ENCODE results near the gene SPINK4. TPM values are rescaled to one million over a fixed set of nuclear protein-coding genes. Genes with fewer than 3 reads are reported as not detected.

Gene SPINK4
- total RNA-seq, 2 experiments from 2014 or later = not detected

GRCh38 chr9:33221568-33221884, 18.4 kb upstream of the SPINK4 start:
- Mint-ChIP-seq H3K36me3 (ENCODE audit: low read depth) (no peaks in the 10 kb centered on the region), H3K9me3 (no peaks in the 10 kb centered on the region), H3K27me3 (peaks cover 1% of the 10 kb centered on the region), H3K4me3 (no peak overlapping the region), H3K27ac (no peak overlapping the region), H3K4me1 (ENCODE audit: low read depth) (peaks cover 16% of the 10 kb centered on the region)
- CTCF ChIA-PET = no interaction called here
- DNase-seq (no peak), ATAC-seq (no peak)
- POLR2A ChIA-PET = no interaction called here
- TF ChIP-seq CTCF (IDR thresholded peaks at IDR 0.05) = no peak
- intact Hi-C loops (cut with micrococcal nuclease) = no loop called here

- Mint-ChIP-seq H3K27me3 (peaks cover 1% of the 10 kb centered on the region), H3K9me3 (no peaks in the 10 kb centered on the region), H3K27ac (no peak overlapping the region), H3K4me1 (ENCODE audit: low read depth) (peaks cover 16% of the 10 kb centered on the region), H3K36me3 (ENCODE audit: low read depth) (no peaks in the 10 kb centered on the region), H3K4me3 (no peak overlapping the region)
- DNase-seq (no peak), ATAC-seq (no peak)
- TF ChIP-seq CTCF (IDR thresholded peaks at IDR 0.05) = no peak
- ChIA-PET POLR2A (no interaction called here), CTCF (interaction anchor here (1.2 kb wide), 1 partner anchor 141 kb away, joined by 4 read pairs; no protein-coding TSS in a partner anchor)
- intact Hi-C loops (cut with micrococcal nuclease) = no loop called here
Observed at GRCh38 chr9:33222031-33222430, 17.9 kb upstream of the SPINK4 start.

- POLR2A ChIA-PET = no interaction called here
- Mint-ChIP-seq H3K27ac (no peak overlapping the region), H3K36me3 (ENCODE audit: low read depth) (no peaks in the 10 kb centered on the region), H3K9me3 (no peaks in the 10 kb centered on the region), H3K27me3 (peaks cover 1% of the 10 kb centered on the region), H3K4me3 (no peak overlapping the region), H3K4me1 (ENCODE audit: low read depth) (peaks cover 16% of the 10 kb centered on the region)
- no peak for TF ChIP-seq CTCF (IDR thresholded peaks at IDR 0.05)
- DNase-seq (no peak), ATAC-seq (no peak)
- intact Hi-C loops (cut with micrococcal nuclease) = no loop called here
- CTCF ChIA-PET = interaction anchor here (1.4 kb wide), 1 partner anchor 64 kb away, joined by 3 read pairs; no protein-coding TSS in a partner anchor
Observed at GRCh38 chr9:33223696-33224095, 16.3 kb upstream of the SPINK4 start.

GRCh38 chr9:33225319-33226147, 14.4 kb upstream of the SPINK4 start:
- TF ChIP-seq CTCF (IDR thresholded peaks at IDR 0.05) = peak; percentile 81
- Mint-ChIP-seq H3K4me1 (ENCODE audit: low read depth) (peaks cover 15% of the 10 kb centered on the region), H3K9me3 (no peaks in the 10 kb centered on the region), H3K27me3 (peaks cover 1% of the 10 kb centered on the region), H3K36me3 (ENCODE audit: low read depth) (no peaks in the 10 kb centered on the region), H3K4me3 (no peak overlapping the region), H3K27ac (no peak overlapping the region)
- ATAC-seq (peak; percentile 75), DNase-seq (peak; percentile 85)
- intact Hi-C loops (cut with micrococcal nuclease) = loop anchor here (1.0 kb wide), 1 partner anchor 144 kb away; no protein-coding TSS in a partner anchor
- POLR2A ChIA-PET = interaction anchor here (1.1 kb wide), 1 partner anchor 149 kb away, joined by 3 read pairs; the partner anchor contains the start of gene SMU1
- CTCF ChIA-PET = interaction anchor here (0.6 to 2.8 kb wide), 46 partner anchors 8 to 186 kb away, joined by 3 to 25 read pairs (median 4); partner anchors contain the start of genes B4GALT1, SMU1 and SPINK4

GRCh38 chr9:33227008-33227398, 13.0 kb upstream of the SPINK4 start:
- no peaks in the 10 kb centered on the region for H3K9me3 Mint-ChIP-seq
- TF ChIP-seq CTCF (IDR thresholded peaks at IDR 0.05) = no peak
- no peak overlapping the region for H3K4me3 Mint-ChIP-seq
- DNase-seq (no peak), ATAC-seq (no peak)
- intact Hi-C loops (cut with micrococcal nuclease) = no loop called here
- no peaks in the 10 kb centered on the region for H3K36me3 Mint-ChIP-seq (ENCODE audit: low read depth)
- ChIA-PET CTCF (interaction anchor here (1.2 to 2.8 kb wide), 20 partner anchors 14 to 202 kb away, joined by 3 to 25 read pairs (median 5); partner anchors contain the start of genes B4GALT1, DNAJA1 and SPINK4), POLR2A (interaction anchor here (1.1 kb wide), 1 partner anchor 151 kb away, joined by 3 read pairs; the partner anchor contains the start of gene SMU1)
- H3K27me3 Mint-ChIP-seq = peaks cover 1% of the 10 kb centered on the region
- peaks cover 9% of the 10 kb centered on the region for H3K4me1 Mint-ChIP-seq (ENCODE audit: low read depth)
- no peak overlapping the region for H3K27ac Mint-ChIP-seq
